Endothelial cell of umbilical vein (primary cell): ENCODE results near the gene BRI3BP. TPM values are rescaled to one million over a fixed set of nuclear protein-coding genes. Genes with fewer than 3 reads are reported as not detected.

ENCODE experiments used
- BruUV-seq: library from RNA; stranded (reverse); fragments of 400-500 nt; replicated peaks from 2 replicates; lab custom pipeline; 2021; lab: Mats Ljungman, UMichigan
- CTCF ChIA-PET: fragments of 300-600, 350-600 bp; sonication (Branson Sonifier 250); formaldehyde crosslinking; loops from one replicate; lab custom pipeline; 2021; ENCODE audit warnings: antibody characterized with exemption, inconsistent platforms; lab: Charles Lee
- POLR2A ChIA-PET: fragments of 300-600, 350-600 bp; sonication (Branson Sonifier 250); formaldehyde crosslinking; loops from one replicate; lab custom pipeline; 2021; ENCODE audit warnings: antibody characterized with exemption, inconsistent platforms; lab: Charles Lee
- DNase-seq: peaks from one replicate; pipeline ENCODE4 v3.0.0-alpha.2; 2011; ENCODE audit warnings: low read depth, low spot score
- FAIRE-seq: peaks from 2 replicates; lab custom pipeline; 2011; peaks lifted over from hg19 to GRCh38; lab: Jason Lieb, UNC
- H2AFZ ChIP-seq: 2 replicates; pipeline ENCODE4 v1.6.0; 2012; ENCODE audit warnings: low read depth, low read length, control low read depth, inconsistent platforms
- H3K27ac ChIP-seq: 2 replicates; pipeline ENCODE4 v1.5.1; 2011; ENCODE audit warnings: low read depth, mild to moderate bottlenecking, control low read depth, low read length, moderate library complexity; ENCODE audit not compliant: insufficient read depth
- H3K27me3 ChIP-seq, 2 experiments: 2 replicates each; pipeline versions ENCODE4 v1.6.0 to v1.6.1; 2011; ENCODE audit warnings: low read length in 2 of 2, mixed read lengths in 1 of 2; ENCODE audit not compliant: control insufficient read depth in 2 of 2, insufficient read depth in 2 of 2
- H3K36me3 ChIP-seq, 2 experiments: 2 replicates in 1 of 2; 3 replicates in 1 of 2; pipeline ENCODE4 v1.5.1; 2011; ENCODE audit warnings: low read length in 2 of 2, mild to moderate bottlenecking in 1 of 2, moderate library complexity in 1 of 2; ENCODE audit not compliant: control insufficient read depth in 2 of 2, insufficient read depth in 2 of 2; ENCODE audit errors: extremely low read depth in 1 of 2
- H3K4me1 ChIP-seq: 3 replicates; pipeline ENCODE4 v1.5.1; 2011; ENCODE audit warnings: mild to moderate bottlenecking, low read length; ENCODE audit not compliant: control insufficient read depth, insufficient read depth; ENCODE audit errors: extremely low read depth
- H3K4me2 ChIP-seq: 2 replicates; pipeline ENCODE4 v1.6.1; 2011; ENCODE audit warnings: low read length, control low read depth, mixed read lengths; ENCODE audit not compliant: insufficient read depth
- H3K4me3 ChIP-seq, 3 experiments: fragments of 200-600 bp in 1 of 3; sonication (generic), shearing (Covaris generic) in 1 of 3; replicated peaks in 1 of 3; 2 replicates each; pipeline ENCODE4 v1.5.1; 2011 to 2016; ENCODE audit warnings: control low read depth in 3 of 3, low read length in 3 of 3, mild to moderate bottlenecking in 2 of 3, inconsistent platforms in 1 of 3, low read depth in 1 of 3, moderate library complexity in 1 of 3; ENCODE audit not compliant: insufficient read depth in 1 of 3
- H3K79me2 ChIP-seq: 2 replicates; pipeline ENCODE4 v1.6.0; 2012; ENCODE audit warnings: low read length, inconsistent platforms; ENCODE audit not compliant: control insufficient read depth, insufficient read depth
- H3K9ac ChIP-seq: replicated peaks from 2 replicates; pipeline ENCODE3; 2011; ENCODE audit warnings: low read length, control low read depth; ENCODE audit not compliant: insufficient read depth; ENCODE audit errors: extremely low read depth
- H3K9me1 ChIP-seq: replicated peaks from 3 replicates; pipeline ENCODE4 v1.6.0; 2011; ENCODE audit warnings: mild to moderate bottlenecking, low read length; ENCODE audit not compliant: control insufficient read depth, insufficient read depth; ENCODE audit errors: extremely low read depth
- H3K9me3 ChIP-seq: replicated peaks from 2 replicates; pipeline ENCODE4 v1.5.1; 2012; ENCODE audit warnings: low read length, inconsistent platforms; ENCODE audit not compliant: control insufficient read depth, insufficient read depth
- H4K20me1 ChIP-seq: replicated peaks from 2 replicates; pipeline ENCODE3; 2011; ENCODE audit warnings: mild to moderate bottlenecking, low read length; ENCODE audit not compliant: control insufficient read depth, insufficient read depth; ENCODE audit errors: extremely low read depth
- CTCF ChIP-seq, 2 donors: IDR thresholded peaks; 1 replicate in 1 of 2; 2 replicates in 1 of 2; pipeline ENCODE4 v1.5.1; 2011; ENCODE audit warnings: low read length in 2 of 2, mild to moderate bottlenecking in 2 of 2, moderate library complexity in 2 of 2, control low read depth in 1 of 2, inconsistent platforms in 1 of 2, low read depth in 1 of 2; ENCODE audit not compliant: insufficient read depth in 1 of 2; ENCODE audit errors: extremely low read depth in 1 of 2
- EZH2 ChIP-seq: IDR thresholded peaks from 2 replicates; pipeline ENCODE4 v1.6.1; 2012; ENCODE audit warnings: borderline replicate concordance, low read depth, mild to moderate bottlenecking, moderate library complexity, low read length, inconsistent platforms; ENCODE audit not compliant: severe bottlenecking
- FOS ChIP-seq: IDR thresholded peaks from 2 replicates; pipeline ENCODE4 v1.6.1; 2011; ENCODE audit warnings: mild to moderate bottlenecking, low read length, moderate library complexity, borderline replicate concordance; ENCODE audit not compliant: insufficient read depth
- GATA2 ChIP-seq: IDR thresholded peaks from 2 replicates; pipeline ENCODE4 v1.7.0; 2011; ENCODE audit warnings: low read depth, mild to moderate bottlenecking, moderate library complexity, mixed read lengths, low read length; ENCODE audit not compliant: insufficient read length, insufficient read depth
- JUN ChIP-seq: IDR thresholded peaks from 2 replicates; pipeline ENCODE4 v1.6.1; 2011; ENCODE audit warnings: borderline replicate concordance, low read depth; ENCODE audit not compliant: insufficient read length, insufficient read depth
- MAX ChIP-seq: IDR thresholded peaks from 2 replicates; pipeline ENCODE4 v1.6.1; 2011; ENCODE audit not compliant: insufficient read depth, insufficient read length
- MYC ChIP-seq: IDR thresholded peaks from one replicate; pipeline ENCODE4 v1.6.1; 2011; ENCODE audit warnings: mild to moderate bottlenecking, low read depth, low read length
- POLR2A ChIP-seq: IDR thresholded peaks from 2 replicates; pipeline ENCODE4 v1.6.1; 2012; ENCODE audit warnings: low read depth, mild to moderate bottlenecking, control low read depth, low read length
- POLR2AphosphoS5 ChIP-seq: IDR thresholded peaks from 2 replicates; pipeline ENCODE4 v1.6.1; 2012; ENCODE audit warnings: low read depth, mild to moderate bottlenecking, control low read depth, low read length, moderate library complexity; ENCODE audit not compliant: insufficient read depth
- dilution Hi-C: fragments of 300-500 bp; cut with MboI; formaldehyde crosslinking; loops from one replicate; pipeline ENCODE4 v1.15.0; 2019; ENCODE audit warnings: low sequenced_read_pairs; ENCODE audit not compliant: extremely low pct_ligation_motif_present
- intact Hi-C: fragments of 100-400 bp; cut with micrococcal nuclease; formaldehyde crosslinking; loops from one replicate; pipeline ENCODE4 v1.10.0; 2022
- polyA plus RNA-seq, 4 experiments: library from polyadenylated mRNA; depleted of rRNA in 3 of 4; stranded (reverse) in 3 of 4; unstranded in 1 of 4; fragments of >200 nt; gene quantifications; 2 replicates each; pipeline versions ENCODE4 v1.2.1 to v1.2.3, GENCODE V29; 2011 to 2012; ENCODE audit warnings: missing spikeins in 1 of 4
- total RNA-seq: library from RNA; stranded (reverse); gene quantifications from 2 replicates; pipeline ENCODE4 v1.2.3, GENCODE V29; 2021

Gene BRI3BP
- total and polyA plus RNA-seq, 2 donors (not counting 3 experiments of a cell fraction or from before 2014, with no cell fraction given): 3.4 to 8.2 TPM

- intact Hi-C loops: no loop called here
- no peak for FAIRE-seq
Measured at GRCh38 chr12:124963211-124963610, 30.2 kb upstream of the BRI3BP start.

GRCh38 chr12:124964251-124964650 lies 29.2 kb upstream of the BRI3BP start:
- Histone ChIP-seq H4K20me1 (no peaks in the 10 kb centered on the region), H3K27ac (no peak overlapping the region), H3K9me1 (no peaks in the 10 kb centered on the region), H3K4me1 (no peaks in the 10 kb centered on the region), H3K4me2 (no peak overlapping the region), H3K9me3 (no peaks in the 10 kb centered on the region), H3K27me3 (no peaks in the 10 kb centered on the region), H2AFZ (no peak overlapping the region), H3K36me3 (peaks cover 6 to 53% of the 10 kb centered on the region in 2 experiments), H3K9ac (no peak overlapping the region), H3K4me3 (no peak overlapping the region), H3K79me2 (no peaks in the 10 kb centered on the region)
- POLR2A ChIA-PET: no interaction called here
- FAIRE-seq (no peak), DNase-seq (no peak)
- intact Hi-C loops (no loop called here), dilution Hi-C loops (no loop called here)
- no peak for TF ChIP-seq MAX
- no peak for TF ChIP-seq FOS
- TF ChIP-seq CTCF (IDR thresholded peaks at IDR 0.05; ENCODE audit: extremely low read depth in 1 of 2, insufficient read depth in 1 of 2, low read depth in 1 of 2, low read length in 2 of 2): no peak
- TF ChIP-seq POLR2AphosphoS5: no peak
- TF ChIP-seq POLR2A: no peak
- no peak for TF ChIP-seq JUN
- TF ChIP-seq MYC: no peak
- no peak for TF ChIP-seq EZH2
- TF ChIP-seq GATA2: no peak
- BruUV-seq: no TSS peak
- CTCF ChIA-PET: interaction anchor here (0.6 to 1.0 kb wide), 2 partner anchors 24 to 435 kb away, joined by 4 to 6 read pairs; no protein-coding TSS in a partner anchor

More at GRCh38 chr12:124963211-124963610, 30.2 kb upstream of the BRI3BP start:
- no peak overlapping the region for H3K27ac ChIP-seq
- dilution Hi-C loops: no loop called here
- H3K27me3 ChIP-seq: no peaks in the 10 kb centered on the region
- TF ChIP-seq POLR2AphosphoS5 (no peak), POLR2A (no peak), MYC (no peak), MAX (no peak)
- H3K79me2 ChIP-seq: no peaks in the 10 kb centered on the region
- CTCF ChIA-PET: no interaction called here
- peaks cover 6 to 47% of the 10 kb centered on the region in 2 experiments for H3K36me3 ChIP-seq
- BruUV-seq: no TSS peak
- no peaks in the 10 kb centered on the region for H3K9me3 ChIP-seq
- no peaks in the 10 kb centered on the region for H3K4me1 ChIP-seq
- POLR2A ChIA-PET: no interaction called here
- no peak overlapping the region for H3K4me3 ChIP-seq
- H4K20me1 ChIP-seq: no peaks in the 10 kb centered on the region
- no peak overlapping the region for H2AFZ ChIP-seq
- no peak overlapping the region for H3K9ac ChIP-seq
- H3K4me2 ChIP-seq: no peak overlapping the region
- DNase-seq: no peak
- no peaks in the 10 kb centered on the region for H3K9me1 ChIP-seq
